ENCODE results near the gene SYNDIG1.

The SYNDIG1 gene

GRCh38 chr20:24469116-24469893 lies at the start of gene SYNDIG1:
Gene SYNDIG1, plus strand, starts transcription at chr20:24469629. Its CDS starts 73,469 bp downstream, at chr20:24543098.
- DNase-seq (ENCODE audit: low spot score) = peak; percentile 88

GRCh38 chr20:24419786-24420185 lies 49.6 kb upstream of the SYNDIG1 start:
- no peak for DNase-seq (ENCODE audit: low spot score)

GRCh38 chr20:24420567-24420966 lies 48.9 kb upstream of the SYNDIG1 start:
- no peak for DNase-seq (ENCODE audit: low spot score)

GRCh38 chr20:24421071-24421470 lies 48.4 kb upstream of the SYNDIG1 start:
- DNase-seq (ENCODE audit: low spot score) = no peak

GRCh38 chr20:24422091-24422760 lies 47.2 kb upstream of the SYNDIG1 start:
- DNase-seq (ENCODE audit: low spot score) = no peak

- DNase-seq (ENCODE audit: low spot score) = no peak
These were observed 45.8 kb upstream of the SYNDIG1 start for GRCh38 chr20:24423390-24424313.

GRCh38 chr20:24425523-24426135 lies 43.8 kb upstream of the SYNDIG1 start:
- DNase-seq (ENCODE audit: low spot score) = no peak

- DNase-seq (ENCODE audit: low spot score) = no peak
These were observed 38.0 kb upstream of the SYNDIG1 start for GRCh38 chr20:24431279-24432045.

- DNase-seq (ENCODE audit: low spot score) = no peak
These were observed 37.4 kb upstream of the SYNDIG1 start for GRCh38 chr20:24432046-24432442.

- DNase-seq (ENCODE audit: low spot score) = no peak
These were observed 33.3 kb upstream of the SYNDIG1 start for GRCh38 chr20:24436160-24436559.

- no peak for DNase-seq (ENCODE audit: low spot score)
These were observed 32.0 kb upstream of the SYNDIG1 start for GRCh38 chr20:24437196-24438082.

GRCh38 chr20:24438331-24438730 lies 31.1 kb upstream of the SYNDIG1 start:
- no peak for DNase-seq (ENCODE audit: low spot score)

GRCh38 chr20:24439737-24440387 lies 29.6 kb upstream of the SYNDIG1 start:
- DNase-seq (ENCODE audit: low spot score) = no peak

- DNase-seq (ENCODE audit: low spot score) = no peak
These were observed 27.8 kb upstream of the SYNDIG1 start for GRCh38 chr20:24441661-24442060.

GRCh38 chr20:24442909-24443308 lies 26.5 kb upstream of the SYNDIG1 start:
- no peak for DNase-seq (ENCODE audit: low spot score)

GRCh38 chr20:24443436-24443835 lies 26.0 kb upstream of the SYNDIG1 start:
- no peak for DNase-seq (ENCODE audit: low spot score)

GRCh38 chr20:24444526-24445190 lies 24.8 kb upstream of the SYNDIG1 start:
- no peak for DNase-seq (ENCODE audit: low spot score)

GRCh38 chr20:24445510-24446170 lies 23.8 kb upstream of the SYNDIG1 start:
- DNase-seq (ENCODE audit: low spot score) = no peak

- DNase-seq (ENCODE audit: low spot score) = no peak
These were observed 22.6 kb upstream of the SYNDIG1 start for GRCh38 chr20:24446811-24447210.

Measured in D341Med (cell line).